Testis (tissue), 3 donors: ENCODE data around the gene NRF1. TPM values are rescaled to one million over a fixed set of nuclear protein-coding genes. Genes with fewer than 3 reads are reported as not detected.

Experiments used
- DNase-seq: peaks from one replicate; pipeline ENCODE4 v3.0.0-alpha.2; 2019
- H3K27ac ChIP-seq, 2 donors: fragments of 200-600 bp; sonication (generic); one replicate each; pipeline ENCODE4 v1.5.1; 2019
- H3K27me3 ChIP-seq: fragments of 200-600 bp; sonication (generic); one replicate; pipeline ENCODE4 v1.5.1; 2019
- H3K36me3 ChIP-seq: fragments of 200-600 bp; sonication (generic); one replicate; pipeline ENCODE4 v1.5.1; 2017; ENCODE audit warnings: low read depth; ENCODE audit errors: missing control alignments
- H3K4me1 ChIP-seq: fragments of 200-600 bp; sonication (generic); one replicate; pipeline ENCODE4 v1.5.1; 2019
- H3K4me3 ChIP-seq, 2 donors: fragments of 200-600 bp; sonication (generic); one replicate each; pipeline ENCODE4 v1.5.1; 2017 to 2019
- H3K9me3 ChIP-seq: fragments of 200-600 bp; sonication (generic); one replicate; pipeline ENCODE4 v1.5.1; 2017
- POLR2A ChIP-seq: fragments of 450-650 bp; IDR thresholded peaks from one replicate; pipeline ENCODE4 v1.6.1; 2017; ENCODE audit warnings: antibody characterized with exemption, mild to moderate bottlenecking, moderate library complexity
- WGBS, 2 donors: methylation state at CpG; one replicate each; pipeline ENCODE4 v1.1.5; 2018; 5-methylcytosine and 5-hydroxymethylcytosine counted together
- intact Hi-C: fragments of 100-400 bp; cut with DNase I; formaldehyde crosslinking; loops from one replicate; pipeline ENCODE4 v1.15.1; 2023; ENCODE audit warnings: low total_unique reads
- polyA plus RNA-seq: library from polyadenylated mRNA; stranded (reverse); fragments of 350-450 nt; fragmentation: Illumina TruSeq; extraction: RNeasy Lipid Tissue Mini Kit (QIAGEN cat#74804); gene quantifications from one replicate; pipeline ENCODE4 v1.2.3, GENCODE V29; 2014; ENCODE audit warnings: low read depth, low replicate concordance; ENCODE audit not compliant: insufficient read depth
- total RNA-seq, 2 donors: library from RNA; depleted of rRNA; stranded (reverse); fragments of >200 nt; gene quantifications; one replicate each; pipeline ENCODE4 v1.2.3, GENCODE V29; 2016
- TF ChIP-seq, protein P1 (sequence below), 3 experiments: fragments of 450-650 bp in 2 of 3; fragments of 200-600 bp in 1 of 3; sonication (generic) in 1 of 3; IDR thresholded peaks; one replicate each; pipeline ENCODE4 v1.5.1; 2016 to 2019; ENCODE audit warnings: antibody characterized with exemption in 3 of 3, mild to moderate bottlenecking in 2 of 3, moderate library complexity in 1 of 3

The NRF1 gene
- total and polyA plus RNA-seq, 3 donors from 2014 or later, result 16.9 to 41.6 (median 26.9) TPM

DNA sequence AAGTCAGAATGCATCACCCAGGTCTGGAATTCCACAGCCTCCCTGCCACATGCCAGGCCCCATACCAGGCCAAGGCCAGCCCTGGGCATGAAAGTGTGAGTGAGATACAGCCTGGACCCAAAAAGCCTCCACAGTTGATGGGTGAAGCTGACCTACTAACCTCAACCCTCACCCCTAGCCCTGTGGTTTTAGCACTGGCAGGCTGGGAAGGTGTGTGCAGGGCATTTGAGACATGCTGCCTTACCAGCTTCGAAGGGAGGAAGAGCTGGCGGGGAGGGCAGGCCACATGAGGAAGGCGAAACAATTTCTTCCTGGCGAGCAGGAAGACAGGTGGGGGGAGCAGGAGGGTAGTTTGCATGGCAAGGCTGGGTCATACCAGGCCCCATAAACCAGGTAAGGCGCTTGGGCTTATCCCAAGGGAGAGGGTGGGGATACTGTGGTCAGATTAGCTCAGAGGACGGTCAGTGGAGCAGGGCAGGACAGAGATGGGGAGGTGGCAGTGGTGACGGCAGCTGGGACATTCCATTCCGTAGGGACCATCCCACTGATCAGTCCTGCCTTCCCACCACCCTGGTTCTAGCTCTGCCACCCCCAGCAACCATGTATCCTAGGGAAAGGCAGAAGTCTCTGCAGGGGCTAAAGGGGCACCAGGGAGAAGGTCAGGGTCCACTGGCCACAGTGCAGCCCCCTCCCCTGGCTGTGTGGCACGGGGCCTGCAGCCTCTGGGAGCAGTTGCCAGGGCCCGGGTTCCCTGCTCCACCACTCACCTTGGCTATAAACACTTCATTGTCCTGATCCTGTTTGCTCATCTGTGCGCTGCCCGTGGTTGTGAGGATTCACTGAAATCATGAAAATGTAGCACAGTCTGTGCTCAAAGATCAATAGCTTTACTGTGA, 155.8 kb downstream of the NRF1 start:
- TF ChIP-seq, protein P1, sequence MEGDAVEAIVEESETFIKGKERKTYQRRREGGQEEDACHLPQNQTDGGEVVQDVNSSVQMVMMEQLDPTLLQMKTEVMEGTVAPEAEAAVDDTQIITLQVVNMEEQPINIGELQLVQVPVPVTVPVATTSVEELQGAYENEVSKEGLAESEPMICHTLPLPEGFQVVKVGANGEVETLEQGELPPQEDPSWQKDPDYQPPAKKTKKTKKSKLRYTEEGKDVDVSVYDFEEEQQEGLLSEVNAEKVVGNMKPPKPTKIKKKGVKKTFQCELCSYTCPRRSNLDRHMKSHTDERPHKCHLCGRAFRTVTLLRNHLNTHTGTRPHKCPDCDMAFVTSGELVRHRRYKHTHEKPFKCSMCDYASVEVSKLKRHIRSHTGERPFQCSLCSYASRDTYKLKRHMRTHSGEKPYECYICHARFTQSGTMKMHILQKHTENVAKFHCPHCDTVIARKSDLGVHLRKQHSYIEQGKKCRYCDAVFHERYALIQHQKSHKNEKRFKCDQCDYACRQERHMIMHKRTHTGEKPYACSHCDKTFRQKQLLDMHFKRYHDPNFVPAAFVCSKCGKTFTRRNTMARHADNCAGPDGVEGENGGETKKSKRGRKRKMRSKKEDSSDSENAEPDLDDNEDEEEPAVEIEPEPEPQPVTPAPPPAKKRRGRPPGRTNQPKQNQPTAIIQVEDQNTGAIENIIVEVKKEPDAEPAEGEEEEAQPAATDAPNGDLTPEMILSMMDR (IDR thresholded peaks at IDR 0.05), result no peak
- no peak for TF ChIP-seq POLR2A
- no peaks in the 10 kb centered on the region for H3K27me3 ChIP-seq
- WGBS, 2 donors, result 86 to 89% methylated on average over 9 to 12 of the region's 12 CpGs
- no peaks in the 10 kb centered on the region for H3K4me1 ChIP-seq
- H3K36me3 ChIP-seq, result no peaks in the 10 kb centered on the region
- no peak overlapping the region for H3K4me3 ChIP-seq
- intact Hi-C loops, result no loop called here
- DNase-seq, result no peak
- H3K27ac ChIP-seq, result no peak overlapping the region
- H3K9me3 ChIP-seq, result no peaks in the 10 kb centered on the region

DNA sequence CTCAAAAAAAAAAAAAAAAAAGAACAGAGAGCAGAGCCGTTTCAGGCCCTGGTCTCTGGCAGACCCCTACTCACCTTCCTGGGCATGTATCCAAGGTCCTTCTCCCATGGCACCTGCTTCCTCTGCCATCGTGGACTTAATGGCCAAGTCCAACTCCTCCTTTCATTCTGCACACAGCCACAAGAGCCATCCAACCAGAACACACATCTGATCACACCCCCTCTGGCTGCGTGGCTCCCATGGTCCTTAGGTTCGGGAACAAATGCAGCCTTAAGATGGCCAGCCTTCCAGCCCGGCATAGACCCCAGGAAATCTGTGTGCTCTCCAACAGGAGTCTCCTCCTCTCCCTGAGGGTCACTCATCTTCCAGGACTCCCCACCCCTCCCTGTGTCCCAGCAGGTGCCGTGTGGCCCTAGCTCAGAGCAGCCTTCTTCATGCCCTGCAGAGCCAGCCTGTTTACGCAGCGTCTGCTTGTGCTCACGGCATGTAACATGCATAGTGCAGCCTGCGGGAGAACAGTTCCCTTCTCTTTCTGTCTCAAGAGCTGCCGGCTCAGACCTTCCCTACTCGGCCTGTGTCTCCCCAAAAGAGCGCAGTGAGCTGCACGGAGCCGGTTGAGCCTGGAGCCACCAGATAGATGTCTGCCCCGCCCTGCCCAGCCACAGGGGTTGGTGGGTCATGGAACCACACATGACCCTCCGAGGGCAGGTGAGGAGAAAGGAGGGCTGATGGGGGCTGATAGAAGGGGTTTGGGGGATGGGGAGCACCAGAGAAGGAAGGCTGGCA, 157.3 kb downstream of the NRF1 start:
- intact Hi-C loops, result no loop called here
- Histone ChIP-seq H3K27me3 (no peaks in the 10 kb centered on the region), H3K9me3 (no peaks in the 10 kb centered on the region), H3K36me3 (no peaks in the 10 kb centered on the region), H3K4me1 (no peaks in the 10 kb centered on the region), H3K27ac (no peak overlapping the region), H3K4me3 (no peak overlapping the region)
- DNase-seq, result no peak
- 82 to 92% methylated on average over 11 to 17 of the region's 17 CpGs for WGBS, 2 donors
- no peak for TF ChIP-seq POLR2A
- TF ChIP-seq, protein P1 (IDR thresholded peaks at IDR 0.05), result no peak

DNA sequence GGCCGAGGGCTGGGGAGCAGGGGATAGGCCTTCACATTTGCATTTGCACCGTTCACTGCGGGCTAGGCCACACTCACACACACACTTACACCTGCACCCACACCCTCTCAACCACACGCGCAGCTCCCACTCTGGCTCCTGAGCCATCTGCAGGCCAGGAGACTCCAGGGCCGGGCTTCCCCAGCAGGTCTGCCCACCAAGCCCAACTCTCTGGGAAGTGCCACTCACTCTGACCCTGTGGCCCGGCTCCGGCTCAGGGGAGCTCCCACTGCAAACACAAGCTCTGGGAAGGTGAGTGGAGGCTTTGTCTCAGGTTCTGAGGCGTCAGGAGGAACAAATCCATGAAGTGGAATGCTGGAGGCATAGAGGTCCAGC, 157.9 kb downstream of the NRF1 start:
- Histone ChIP-seq H3K4me3 (no peak overlapping the region), H3K36me3 (no peaks in the 10 kb centered on the region), H3K27ac (no peak overlapping the region), H3K27me3 (no peaks in the 10 kb centered on the region), H3K9me3 (no peaks in the 10 kb centered on the region), H3K4me1 (no peaks in the 10 kb centered on the region)
- intact Hi-C loops, result no loop called here
- no peak for DNase-seq
- 94% methylated on average over 5 to 9 of the region's 9 CpGs for WGBS, 2 donors
- TF ChIP-seq, protein P1 (IDR thresholded peaks at IDR 0.05), result no peak
- TF ChIP-seq POLR2A, result no peak

- no peaks in the 10 kb centered on the region for H3K27me3 ChIP-seq
- H3K4me3 ChIP-seq, result no peak overlapping the region
- no peaks in the 10 kb centered on the region for H3K36me3 ChIP-seq
- DNase-seq, result no peak
- no peaks in the 10 kb centered on the region for H3K9me3 ChIP-seq
- H3K27ac ChIP-seq, result no peak overlapping the region
- WGBS, 2 donors, result 79 to 86% methylated on average over 4 to 21 of the region's 21 CpGs
- TF ChIP-seq POLR2A, result no peak
- TF ChIP-seq, protein P1 (IDR thresholded peaks at IDR 0.05), result no peak
- intact Hi-C loops, result no loop called here
- no peaks in the 10 kb centered on the region for H3K4me1 ChIP-seq
These were observed 158.6 kb downstream of the NRF1 start for GRCh38 chr7:129769866-129770808.
